ENCODE results near the gene FAM20C.

FAM20C gene

DNA sequence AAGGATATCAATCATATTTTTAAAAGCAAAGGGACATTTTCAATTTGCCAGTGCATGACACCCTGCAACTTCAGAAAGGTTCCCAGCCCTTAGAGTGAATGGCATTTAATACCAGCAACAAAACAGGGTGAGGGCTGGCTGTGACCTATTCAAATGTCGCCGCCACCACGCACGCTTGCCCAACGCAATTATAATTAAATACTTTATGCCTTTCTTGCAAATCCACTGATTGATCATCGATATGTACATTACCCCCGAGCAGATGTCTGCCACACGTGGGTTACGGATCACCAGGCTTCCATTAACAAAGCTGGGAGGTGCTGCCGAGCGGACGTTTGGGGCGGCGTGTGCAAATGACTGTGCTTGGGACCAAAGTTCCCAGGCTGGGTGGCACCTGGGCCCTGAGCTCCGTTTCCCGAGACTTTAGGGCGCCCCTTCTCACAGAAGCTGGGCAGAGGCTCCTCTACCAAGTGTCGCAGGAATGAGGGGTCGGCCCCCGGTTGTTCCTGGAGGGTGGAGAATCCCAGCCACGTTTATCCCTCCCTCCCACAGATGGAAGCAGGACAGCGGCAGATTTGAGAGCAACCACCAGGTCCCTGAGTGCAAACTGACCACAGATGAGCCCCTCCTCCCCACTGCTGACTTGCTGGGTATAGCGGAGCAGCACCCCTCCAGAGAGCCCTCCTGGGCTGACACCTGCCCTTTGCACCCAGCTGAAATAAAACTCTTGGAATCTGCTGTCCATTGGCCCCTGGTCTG is 101.5 kb downstream of the FAM20C start:
- no peak for TF ChIP-seq GATA3 (IDR thresholded peaks at IDR 0.05; ENCODE audit: low read depth, low read length)
- TF ChIP-seq GATA2 (IDR thresholded peaks at IDR 0.05; ENCODE audit: low read depth, low read length): no peak

DNA sequence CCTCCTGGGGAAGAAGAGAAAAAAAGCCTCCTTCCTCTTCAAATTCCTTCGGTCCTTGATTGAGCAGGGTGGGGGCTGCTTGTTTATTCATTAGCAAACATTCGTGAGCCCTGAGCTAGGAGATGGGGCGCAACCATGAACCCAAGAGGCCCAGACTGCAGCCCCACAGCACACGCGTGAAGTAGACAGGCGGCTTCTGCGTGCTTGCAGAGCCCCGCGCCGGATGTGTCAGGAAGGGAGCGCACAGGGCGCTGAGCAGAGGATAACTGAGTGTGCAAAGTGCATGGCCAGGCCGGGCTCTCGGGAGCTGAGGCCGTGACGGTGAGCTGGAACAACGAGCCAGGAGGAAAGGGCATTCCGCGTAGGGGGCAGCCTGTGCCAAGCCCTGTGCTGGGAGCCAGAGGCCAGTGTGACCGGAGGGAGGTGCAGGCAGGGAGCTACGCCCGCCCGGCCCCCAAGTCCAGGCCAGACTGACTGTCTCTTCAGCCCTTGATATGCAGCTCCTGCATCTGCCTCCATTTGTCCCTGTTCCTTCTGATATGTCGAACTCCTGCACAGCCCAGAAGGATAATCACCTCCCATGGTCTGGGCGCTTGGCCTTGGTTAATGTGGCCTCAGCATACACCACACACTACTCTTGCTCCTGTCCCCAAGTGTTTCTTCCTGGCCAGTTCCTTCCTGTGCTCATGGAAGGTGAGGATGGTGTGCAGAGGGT is 102.2 kb downstream of the FAM20C start:
- TF ChIP-seq GATA2 (IDR thresholded peaks at IDR 0.05; ENCODE audit: low read depth, low read length) (no peak), GATA3 (IDR thresholded peaks at IDR 0.05; ENCODE audit: low read depth, low read length) (no peak)

DNA sequence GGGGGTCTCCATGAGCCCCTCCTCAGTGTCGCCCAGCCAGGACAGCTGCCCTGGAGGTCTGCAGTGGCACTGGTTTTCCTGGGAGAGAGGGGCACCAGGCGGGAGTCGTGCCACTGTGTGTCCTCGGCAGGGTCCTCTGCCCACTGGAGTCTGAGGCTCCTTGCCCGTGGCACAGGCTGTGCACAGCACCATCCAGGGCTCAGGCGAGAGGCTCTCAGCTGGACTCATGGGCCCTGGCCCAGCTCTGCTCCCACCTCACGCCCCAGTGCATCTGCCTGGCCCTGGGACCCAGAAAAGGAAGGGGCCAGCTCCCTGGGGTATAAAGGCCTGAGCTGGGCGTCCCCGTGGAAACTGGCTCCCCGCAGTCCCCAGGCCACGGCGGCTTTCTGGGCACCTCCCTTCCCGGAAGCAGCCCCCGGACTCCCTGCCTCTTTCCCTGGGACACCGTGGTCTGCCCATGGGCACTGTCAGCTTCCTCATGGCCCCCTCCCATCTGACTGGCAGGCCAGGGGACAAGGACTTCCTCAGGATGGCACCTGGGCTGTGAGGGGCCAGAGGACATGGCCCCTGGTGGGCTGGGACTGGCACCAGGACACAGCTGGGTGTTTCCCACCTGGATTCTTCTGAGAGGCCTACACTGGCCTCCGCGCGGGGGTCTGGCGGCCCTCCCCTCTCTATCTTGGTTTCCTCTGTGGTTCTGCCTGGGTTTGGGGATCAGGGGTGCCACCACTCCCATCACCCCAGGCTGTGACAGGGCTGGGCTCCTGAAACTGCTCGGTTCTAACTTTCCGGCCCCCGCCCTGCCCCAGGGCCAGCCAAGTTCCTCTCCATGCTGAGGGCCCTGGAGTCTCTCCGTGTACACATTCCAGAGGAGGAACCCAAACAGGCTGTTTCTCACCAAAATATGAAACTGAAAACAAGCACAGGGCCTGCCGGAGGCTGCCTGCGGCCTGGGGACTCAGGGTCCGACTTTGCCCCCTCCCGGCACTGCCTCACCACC is 103.1 kb downstream of the FAM20C start:
- TF ChIP-seq GATA3 (IDR thresholded peaks at IDR 0.05; ENCODE audit: low read depth, low read length) (no peak), GATA2 (IDR thresholded peaks at IDR 0.05; ENCODE audit: low read depth, low read length) (no peak)

DNA sequence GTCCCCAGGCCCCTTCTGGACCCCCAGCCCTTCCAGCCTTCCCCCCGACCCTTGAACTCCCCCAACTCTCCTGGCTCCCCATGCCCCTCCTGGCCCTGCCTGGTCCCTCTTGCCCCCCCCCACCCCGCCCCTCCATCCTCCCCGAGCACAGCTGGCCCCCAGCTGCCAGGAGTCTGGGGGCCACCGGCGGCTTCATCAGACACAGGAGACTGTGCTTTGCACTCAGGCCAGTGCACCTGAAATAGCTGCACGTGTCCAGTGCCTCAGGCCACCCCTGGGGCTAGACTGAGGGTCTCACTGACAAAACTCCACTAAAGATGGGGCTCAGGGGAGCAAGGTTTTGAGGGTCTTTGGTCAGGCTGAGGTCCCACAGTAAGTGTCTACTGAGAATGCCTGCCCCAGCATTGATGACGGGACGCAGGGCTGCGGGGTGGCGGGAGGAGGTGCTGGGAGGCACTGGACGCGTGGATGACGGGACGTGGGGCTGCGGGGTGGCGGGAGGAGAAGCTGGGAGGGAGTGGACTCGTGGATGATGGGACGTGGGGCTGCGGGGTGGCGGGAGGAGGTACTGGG is 104.1 kb downstream of the FAM20C start:
- no peak for TF ChIP-seq GATA3 (IDR thresholded peaks at IDR 0.05; ENCODE audit: low read depth, low read length)
- TF ChIP-seq GATA2 (IDR thresholded peaks at IDR 0.05; ENCODE audit: low read depth, low read length): no peak

DNA sequence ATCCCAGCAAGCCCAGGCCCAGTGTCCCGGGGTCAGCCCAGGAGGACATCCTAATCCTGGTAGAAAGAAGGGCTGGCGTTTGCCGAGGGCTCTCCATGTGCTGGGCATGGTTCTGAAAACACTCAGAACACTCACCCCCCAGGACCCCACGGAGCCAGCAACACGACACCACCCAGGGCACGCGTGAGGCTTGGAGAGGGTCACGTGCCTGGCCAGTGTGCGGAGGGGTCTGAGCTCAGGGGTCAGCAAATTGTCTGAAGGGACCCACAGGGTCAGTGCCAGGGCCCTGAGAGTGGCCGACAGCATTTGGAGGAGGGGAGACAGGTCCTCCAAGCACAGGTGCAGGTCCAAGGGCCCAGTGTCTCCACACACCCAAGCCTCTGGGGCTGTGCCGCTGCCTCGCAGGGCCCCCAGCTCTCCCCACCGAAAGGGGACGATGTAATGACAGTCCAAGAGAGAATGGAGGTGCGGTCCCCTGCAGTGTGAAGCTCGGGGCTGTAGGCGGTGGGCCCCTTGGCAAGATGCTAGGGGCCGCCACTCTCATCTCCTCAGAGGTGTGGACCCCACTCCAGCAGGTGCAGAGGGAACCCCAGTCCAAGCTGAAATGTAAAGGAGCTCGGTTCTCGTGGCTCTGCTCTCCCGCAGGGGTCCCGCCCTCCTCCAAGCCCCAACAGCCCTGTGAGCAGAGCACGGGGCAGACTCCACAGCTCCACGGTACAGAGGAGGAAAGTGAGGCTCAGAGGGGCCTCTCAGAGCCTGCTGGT is 105.4 kb downstream of the FAM20C start:
- no peak for TF ChIP-seq GATA2 (IDR thresholded peaks at IDR 0.05; ENCODE audit: low read depth, low read length)
- TF ChIP-seq GATA3 (IDR thresholded peaks at IDR 0.05; ENCODE audit: low read depth, low read length): no peak

DNA sequence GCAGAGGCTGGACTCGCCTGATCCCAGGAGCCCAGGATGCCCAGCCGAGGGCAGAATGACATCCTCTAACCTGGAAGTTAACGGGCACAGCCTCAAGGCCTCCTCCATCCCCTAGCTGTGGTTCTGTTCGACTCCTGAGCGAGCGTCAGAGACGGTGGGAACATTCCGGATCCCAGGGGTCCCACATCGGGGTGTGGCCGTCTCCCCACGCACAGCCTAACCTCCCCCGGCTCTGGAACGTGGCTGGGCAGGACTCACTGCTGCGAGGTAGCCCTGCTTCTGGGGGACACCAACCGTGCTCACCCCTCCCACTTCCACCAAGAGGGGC is 106.0 kb downstream of the FAM20C start:
- TF ChIP-seq GATA3 (IDR thresholded peaks at IDR 0.05; ENCODE audit: low read depth, low read length) (no peak), GATA2 (IDR thresholded peaks at IDR 0.05; ENCODE audit: low read depth, low read length) (no peak)

DNA sequence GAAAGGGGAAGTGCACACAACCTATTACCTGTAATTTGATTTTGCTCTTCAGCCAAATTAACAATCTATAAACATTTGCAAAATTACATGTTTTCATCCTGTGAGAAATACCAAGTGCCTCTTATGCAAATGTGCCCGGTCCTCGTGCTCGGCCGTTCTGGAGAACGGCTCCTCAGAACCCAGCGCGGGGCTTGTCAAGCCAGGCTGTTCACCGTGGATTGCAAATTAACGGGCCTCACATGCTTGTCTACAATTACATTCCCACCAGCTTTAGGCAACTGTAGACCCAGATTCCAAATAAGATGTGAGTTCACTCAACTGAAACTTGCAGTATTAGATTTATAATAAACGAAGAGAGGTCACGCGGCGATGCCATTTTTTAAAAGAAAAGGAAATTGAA is 106.4 kb downstream of the FAM20C start:
- TF ChIP-seq GATA2 (IDR thresholded peaks at IDR 0.05; ENCODE audit: low read depth, low read length): no peak
- no peak for TF ChIP-seq GATA3 (IDR thresholded peaks at IDR 0.05; ENCODE audit: low read depth, low read length)

DNA sequence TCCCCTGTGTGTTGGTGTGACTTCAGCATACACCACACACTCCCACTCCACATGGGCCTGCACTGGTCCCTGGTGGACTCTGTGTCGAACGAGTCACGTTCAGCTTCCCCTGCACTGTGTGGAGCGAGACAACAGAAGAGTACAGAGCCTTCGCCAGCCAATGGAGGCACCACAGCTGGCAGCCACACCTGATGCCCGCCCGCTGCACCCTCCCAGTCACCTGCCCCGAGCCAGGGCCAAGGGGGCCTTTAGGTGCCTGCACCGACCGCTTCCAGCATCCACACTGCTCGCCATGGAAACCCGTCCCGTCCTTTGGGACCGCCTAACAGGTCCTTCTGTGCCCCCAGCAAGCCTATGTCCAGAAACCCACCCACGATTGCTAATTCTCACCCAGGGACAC is 106.8 kb downstream of the FAM20C start:
- no peak for TF ChIP-seq GATA2 (IDR thresholded peaks at IDR 0.05; ENCODE audit: low read depth, low read length)

DNA sequence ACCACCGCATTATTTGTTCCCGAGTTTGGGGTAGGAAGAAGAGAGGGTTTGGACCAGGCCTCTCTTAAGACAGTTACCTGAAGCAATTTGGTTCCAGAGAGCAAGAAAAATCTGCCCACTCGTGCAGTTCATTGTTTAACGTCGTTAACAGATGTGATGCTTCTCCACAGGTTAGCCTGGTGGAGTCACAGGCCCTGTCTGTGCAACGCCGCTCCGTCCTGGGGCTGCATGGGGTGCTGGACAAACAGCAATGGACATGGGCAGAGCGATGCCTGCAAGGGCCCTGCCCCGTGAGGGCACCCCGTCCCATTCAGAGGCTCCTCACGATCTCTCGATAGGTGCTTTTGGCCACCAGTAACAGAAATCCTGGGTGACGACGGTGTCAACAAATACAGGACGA is 107.3 kb downstream of the FAM20C start:
- TF ChIP-seq GATA2 (IDR thresholded peaks at IDR 0.05; ENCODE audit: low read depth, low read length) (no peak), GATA3 (IDR thresholded peaks at IDR 0.05; ENCODE audit: low read depth, low read length) (no peak)

DNA sequence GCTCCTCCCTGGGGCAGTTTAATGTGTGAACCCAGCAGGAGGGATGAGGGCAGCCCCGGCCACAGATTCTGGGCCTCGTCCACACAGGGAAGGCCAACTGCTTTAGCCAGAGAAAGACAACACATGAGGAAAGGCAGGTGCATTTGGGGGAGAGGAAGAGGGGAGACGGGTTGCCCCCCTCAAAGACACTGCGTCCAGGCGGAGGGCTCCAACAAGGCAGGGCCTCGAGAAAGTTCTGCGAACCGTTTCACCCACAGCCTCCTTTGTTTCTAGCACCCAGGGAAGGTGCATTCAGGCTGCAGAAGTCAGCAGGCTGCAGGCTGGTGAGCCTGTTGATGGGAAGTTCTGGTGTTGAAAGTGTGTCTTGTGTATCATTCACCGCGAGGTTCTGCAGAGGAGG is 107.7 kb downstream of the FAM20C start:
- TF ChIP-seq GATA3 (IDR thresholded peaks at IDR 0.05; ENCODE audit: low read depth, low read length) (no peak), GATA2 (IDR thresholded peaks at IDR 0.05; ENCODE audit: low read depth, low read length) (no peak)

DNA sequence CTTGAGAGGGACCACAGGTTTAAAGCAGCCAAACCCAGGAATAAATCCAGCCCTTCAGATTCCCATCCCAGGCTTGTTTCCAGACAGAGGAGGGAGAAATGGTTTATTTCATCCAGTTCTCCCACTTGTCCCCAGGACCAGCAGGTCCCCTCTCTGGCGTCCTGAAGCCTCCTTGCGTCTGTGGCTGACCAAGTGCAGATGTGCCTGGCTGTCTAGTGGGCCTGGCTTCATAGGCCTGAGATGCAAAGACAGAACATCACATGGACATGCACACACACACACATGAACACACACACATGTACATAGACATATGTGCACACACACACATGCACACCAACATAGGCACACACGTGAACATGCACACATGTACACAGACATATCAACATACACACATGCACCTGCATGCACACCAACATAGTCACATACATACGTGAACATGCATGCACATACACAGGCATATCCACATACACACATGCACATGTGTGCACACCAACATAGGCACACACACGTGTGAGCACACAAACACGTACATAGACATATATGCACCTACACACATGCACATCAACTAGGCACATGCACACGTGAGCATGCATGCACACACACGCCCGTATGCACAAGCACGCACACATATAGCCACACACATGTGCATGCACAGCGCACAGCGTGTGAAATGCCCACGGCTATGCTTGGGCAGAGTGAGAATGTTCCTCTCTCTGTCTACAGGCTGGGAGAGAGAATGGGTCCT is 108.3 kb downstream of the FAM20C start:
- no peak for TF ChIP-seq GATA2 (IDR thresholded peaks at IDR 0.05; ENCODE audit: low read depth, low read length)
- no peak for TF ChIP-seq GATA3 (IDR thresholded peaks at IDR 0.05; ENCODE audit: low read depth, low read length)

DNA sequence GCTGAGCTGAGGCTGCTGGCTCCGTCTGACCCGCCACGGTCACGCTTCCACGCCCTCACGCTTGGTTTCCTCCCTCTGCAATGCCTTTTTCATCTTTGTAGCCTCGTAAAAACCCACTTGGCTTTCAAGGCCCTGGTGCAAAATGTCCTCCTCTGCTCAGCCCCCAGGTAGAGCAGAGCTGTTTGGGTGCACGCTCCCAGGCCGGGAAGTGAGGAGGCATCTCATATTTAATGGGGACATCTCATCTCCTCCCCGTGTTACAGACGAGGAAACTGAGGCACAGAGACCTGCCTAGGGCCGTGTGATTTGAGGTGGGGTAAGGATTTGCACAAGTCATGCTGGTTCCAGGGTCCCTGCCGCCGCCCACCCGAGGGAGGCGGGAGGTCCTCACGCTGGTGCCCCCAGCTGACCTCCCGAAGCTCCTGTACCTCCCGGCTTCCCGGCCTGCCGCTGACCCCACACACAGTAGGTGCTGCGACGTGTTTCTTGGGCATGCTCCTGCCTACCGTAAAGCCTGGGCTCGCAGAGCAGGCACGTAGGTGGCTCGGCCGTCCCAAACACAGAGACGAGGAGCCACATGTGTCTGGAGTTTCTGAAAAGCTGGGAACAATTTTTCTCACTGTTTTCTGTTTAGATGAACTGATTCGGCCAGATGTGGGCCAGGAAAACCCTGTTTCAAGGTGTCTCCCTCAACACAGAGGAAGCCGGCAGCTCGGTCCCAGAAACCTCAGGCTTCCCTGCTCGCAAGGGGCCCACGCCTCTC is 109.1 kb downstream of the FAM20C start:
- TF ChIP-seq GATA2 (IDR thresholded peaks at IDR 0.05; ENCODE audit: low read depth, low read length) (no peak), GATA3 (IDR thresholded peaks at IDR 0.05; ENCODE audit: low read depth, low read length) (no peak)
